Natural killer cell (primary cell): Measurements from ENCODE around the gene DNAI2. TPM values are rescaled to one million over a fixed set of nuclear protein-coding genes. Genes with fewer than 3 reads are reported as not detected.

Source experiments
- ATAC-seq, 3 donors: fragments of 150-1000 bp in 2 of 3; fragments of 200-7000 bp in 1 of 3; cut with Tn5 transposase; 1 replicate in 1 of 3; 2 replicates in 2 of 3; pipeline ENCODE4 v1.10.0; 2021; ENCODE audit warnings: mild to moderate bottlenecking in 2 of 3, moderate library complexity in 2 of 3
- DNase-seq, 2 donors: peaks; one replicate each; pipeline versions ENCODE4 v3.0.0 to v3.0.0-alpha.2; 2013 to 2021; ENCODE audit warnings: mixed read lengths in 1 of 2
- H3K27ac ChIP-seq: one replicate; pipeline ENCODE4 v1.5.1; 2013; ENCODE audit warnings: mild to moderate bottlenecking, low read length
- H3K27me3 ChIP-seq: one replicate; pipeline ENCODE4 v1.6.1; 2013; ENCODE audit warnings: low read length; ENCODE audit not compliant: control insufficient read depth, insufficient read depth
- H3K36me3 ChIP-seq: one replicate; pipeline ENCODE4 v1.6.1; 2013; ENCODE audit warnings: low read length; ENCODE audit not compliant: control insufficient read depth, insufficient read depth
- H3K4me1 ChIP-seq: one replicate; pipeline ENCODE4 v1.6.1; 2013; ENCODE audit warnings: low read length; ENCODE audit not compliant: control insufficient read depth, insufficient read depth
- H3K4me3 ChIP-seq: one replicate; pipeline ENCODE4 v1.5.1; 2013; ENCODE audit warnings: low read length
- H3K9me3 ChIP-seq: one replicate; pipeline ENCODE4 v1.6.1; 2013; ENCODE audit warnings: low read length; ENCODE audit not compliant: control insufficient read depth, insufficient read depth
- H3K27ac Mint-ChIP-seq, 2 donors: one replicate each; pipeline ENCODE4 v1.8.0; 2022; ENCODE audit warnings: mild to moderate bottlenecking in 2 of 2, mixed read lengths in 2 of 2, moderate library complexity in 1 of 2
- H3K27me3 Mint-ChIP-seq, 2 donors: one replicate each; pipeline ENCODE4 v1.8.0; 2022; ENCODE audit warnings: low read depth in 2 of 2, mixed read lengths in 2 of 2
- H3K36me3 Mint-ChIP-seq: one replicate; pipeline ENCODE4 v1.8.0; 2022; ENCODE audit warnings: mixed read lengths
- H3K4me1 Mint-ChIP-seq, 2 donors: one replicate each; pipeline ENCODE4 v1.8.0; 2022; ENCODE audit warnings: mixed read lengths in 2 of 2
- H3K4me3 Mint-ChIP-seq: one replicate; pipeline ENCODE4 v1.8.0; 2022; ENCODE audit warnings: mild to moderate bottlenecking, moderate library complexity, mixed read lengths
- H3K9me3 Mint-ChIP-seq, 2 donors: one replicate each; pipeline ENCODE4 v1.8.0; 2022; ENCODE audit warnings: mixed read lengths in 2 of 2
- CTCF ChIP-seq: fragments of 200-600 bp; IDR thresholded peaks from one replicate; pipeline ENCODE4 v1.8.0; 2022; ENCODE audit warnings: antibody characterized with exemption
- WGBS: methylation state at CpG from one replicate; pipeline ENCODE4 v1.1.7; 2013; ENCODE audit warnings: missing lambda C conversion rate; ENCODE audit not compliant: insufficient coverage; 5-methylcytosine and 5-hydroxymethylcytosine counted together
- intact Hi-C: fragments of 100-400 bp; cut with micrococcal nuclease; formaldehyde crosslinking; loops from one replicate; pipeline ENCODE4 v1.14.2; 2022
- total RNA-seq, 4 donors: library from RNA; stranded (reverse); fragments of 120-200 nt in 1 of 4; gene quantifications; one replicate each; pipeline versions ENCODE4 v1.2.3 to v1.2.4, GENCODE V29; 2013 to 2022

DNAI2 gene
- total RNA-seq, 3 donors from 2014 or later (not counting 1 experiment from before 2014, with no cell fraction given), result 0.35 to 1.8 (median 1.2) TPM

GRCh38 chr17:74358697-74359096, 84.7 kb downstream of the DNAI2 start:
- Histone ChIP-seq H3K9me3 (no peaks in the 10 kb centered on the region), H3K27me3 (peaks cover 35% of the 10 kb centered on the region), H3K4me3 (no peak overlapping the region), H3K36me3 (no peaks in the 10 kb centered on the region), H3K27ac (no peak overlapping the region), H3K4me1 (peaks cover 8% of the 10 kb centered on the region)
- H3K9me3 Mint-ChIP-seq, result no peaks in the 10 kb centered on the region
- 86% methylated on average over 9 of the region's 9 CpGs for WGBS
- peaks cover 26 to 44% of the 10 kb centered on the region in 2 donors for H3K27me3 Mint-ChIP-seq
- H3K4me1 Mint-ChIP-seq, result peaks cover 0 to 7% of the 10 kb centered on the region in 2 donors
- H3K27ac Mint-ChIP-seq, result no peak overlapping the region
- ATAC-seq (no peak), DNase-seq (no peak)
- TF ChIP-seq CTCF, result no peak
- intact Hi-C loops, result loop anchor here (5.0 to 10.0 kb wide), 2 partner anchors 54 to 146 kb away; partner anchors contain the start of gene TTYH2
- no peaks in the 10 kb centered on the region for H3K36me3 Mint-ChIP-seq
- peak overlapping the region; percentile 21 for H3K4me3 Mint-ChIP-seq

GRCh38 chr17:74359916-74360315, 85.9 kb downstream of the DNAI2 start:
- no peaks in the 10 kb centered on the region for H3K36me3 Mint-ChIP-seq
- peaks cover 16 to 38% of the 10 kb centered on the region in 2 donors for H3K27me3 Mint-ChIP-seq
- WGBS, result 93% methylated on average over 22 of the region's 22 CpGs

GRCh38 chr17:74360899-74361229, 86.8 kb downstream of the DNAI2 start:
- Histone ChIP-seq H3K27ac (no peak overlapping the region), H3K4me1 (peaks cover 8% of the 10 kb centered on the region), H3K36me3 (no peaks in the 10 kb centered on the region), H3K9me3 (no peaks in the 10 kb centered on the region), H3K4me3 (no peak overlapping the region), H3K27me3 (peaks cover 23% of the 10 kb centered on the region)
- Mint-ChIP-seq H3K27me3 (peaks cover 16 to 31% of the 10 kb centered on the region in 2 donors), H3K4me1 (no peaks in the 10 kb centered on the region), H3K27ac (no peak overlapping the region), H3K4me3 (no peak overlapping the region), H3K9me3 (no peaks in the 10 kb centered on the region), H3K36me3 (no peaks in the 10 kb centered on the region)
- 75% methylated on average over 7 of the region's 7 CpGs for WGBS
- no peak for TF ChIP-seq CTCF
- intact Hi-C loops, result no loop called here
- no peak for DNase-seq
- ATAC-seq, result no peak

More at GRCh38 chr17:74359916-74360315, 85.9 kb downstream of the DNAI2 start:
- H3K27ac Mint-ChIP-seq, result no peak overlapping the region
- H3K27ac ChIP-seq, result no peak overlapping the region
- no peak for DNase-seq
- H3K4me3 ChIP-seq, result no peak overlapping the region
- TF ChIP-seq CTCF, result no peak
- no peak overlapping the region for H3K4me3 Mint-ChIP-seq
- intact Hi-C loops, result loop anchor here (5.0 to 10.0 kb wide), 2 partner anchors 55 to 148 kb away; partner anchors contain the start of gene TTYH2
- H3K9me3 Mint-ChIP-seq, result no peaks in the 10 kb centered on the region
- no peaks in the 10 kb centered on the region for H3K4me1 Mint-ChIP-seq
- H3K9me3 ChIP-seq, result no peaks in the 10 kb centered on the region
- peaks cover 8% of the 10 kb centered on the region for H3K4me1 ChIP-seq
- H3K27me3 ChIP-seq, result peaks cover 28% of the 10 kb centered on the region
- no peak for ATAC-seq
- no peaks in the 10 kb centered on the region for H3K36me3 ChIP-seq
